Thyroid gland (tissue), 4 donors: Measurements from ENCODE around the gene CHST14.

ENCODE experiments used
- POLR2A ChIP-seq, 2 donors: fragments of 450-650 bp; IDR thresholded peaks; one replicate each; pipeline ENCODE4 v1.6.1; 2017; ENCODE audit warnings: antibody characterized with exemption in 2 of 2, mild to moderate bottlenecking in 2 of 2, moderate library complexity in 1 of 2
- TF ChIP-seq, protein P1 (sequence below), 6 experiments: fragments of 200-600 bp in 3 of 6; fragments of 450-650 bp in 3 of 6; sonication (generic) in 3 of 6; IDR thresholded peaks; one replicate each; pipeline ENCODE4 v1.5.1; 2016 to 2019; ENCODE audit warnings: antibody characterized with exemption in 6 of 6, mild to moderate bottlenecking in 2 of 6, inconsistent platforms in 1 of 6, moderate library complexity in 1 of 6

DNA sequence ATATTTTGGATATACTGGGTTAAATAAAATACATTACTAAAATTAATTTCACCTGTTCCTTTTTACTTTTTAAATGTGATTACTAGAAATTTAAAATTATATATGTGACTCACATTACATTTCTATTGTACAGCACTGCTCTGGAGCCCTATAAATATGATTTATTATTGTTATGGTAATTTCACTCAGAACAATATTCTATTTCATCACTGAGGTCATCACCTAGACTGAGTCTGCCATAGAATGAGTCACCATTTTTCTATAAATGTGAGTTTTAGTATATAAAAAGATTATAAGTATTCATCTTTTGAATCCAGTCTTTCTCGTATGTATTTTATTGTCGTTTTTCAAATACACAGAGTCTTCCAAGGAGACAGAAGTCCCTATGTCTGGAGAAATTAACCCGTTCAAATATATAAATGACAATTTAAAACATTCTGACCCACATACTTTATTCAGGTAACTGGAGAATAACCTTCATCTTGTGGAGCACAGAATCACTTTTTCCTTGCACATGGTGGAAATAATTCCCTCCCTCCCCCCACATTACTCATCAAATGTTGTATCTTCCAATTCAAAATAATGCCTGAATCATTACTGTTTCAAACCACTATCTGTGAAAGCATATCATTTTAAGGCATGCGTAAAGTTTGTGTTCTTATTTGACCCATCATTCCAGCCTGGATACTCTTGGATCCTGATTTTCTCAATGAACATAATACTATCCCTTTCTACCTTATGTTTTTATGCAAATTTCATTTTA is 30.0 kb downstream of the CHST14 start:
- TF ChIP-seq, protein P1, sequence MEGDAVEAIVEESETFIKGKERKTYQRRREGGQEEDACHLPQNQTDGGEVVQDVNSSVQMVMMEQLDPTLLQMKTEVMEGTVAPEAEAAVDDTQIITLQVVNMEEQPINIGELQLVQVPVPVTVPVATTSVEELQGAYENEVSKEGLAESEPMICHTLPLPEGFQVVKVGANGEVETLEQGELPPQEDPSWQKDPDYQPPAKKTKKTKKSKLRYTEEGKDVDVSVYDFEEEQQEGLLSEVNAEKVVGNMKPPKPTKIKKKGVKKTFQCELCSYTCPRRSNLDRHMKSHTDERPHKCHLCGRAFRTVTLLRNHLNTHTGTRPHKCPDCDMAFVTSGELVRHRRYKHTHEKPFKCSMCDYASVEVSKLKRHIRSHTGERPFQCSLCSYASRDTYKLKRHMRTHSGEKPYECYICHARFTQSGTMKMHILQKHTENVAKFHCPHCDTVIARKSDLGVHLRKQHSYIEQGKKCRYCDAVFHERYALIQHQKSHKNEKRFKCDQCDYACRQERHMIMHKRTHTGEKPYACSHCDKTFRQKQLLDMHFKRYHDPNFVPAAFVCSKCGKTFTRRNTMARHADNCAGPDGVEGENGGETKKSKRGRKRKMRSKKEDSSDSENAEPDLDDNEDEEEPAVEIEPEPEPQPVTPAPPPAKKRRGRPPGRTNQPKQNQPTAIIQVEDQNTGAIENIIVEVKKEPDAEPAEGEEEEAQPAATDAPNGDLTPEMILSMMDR (IDR thresholded peaks at IDR 0.05) = no peak
- no peak for TF ChIP-seq POLR2A (IDR thresholded peaks at IDR 0.05)
